SK-N-SH (cell line): Measurements from ENCODE around the gene LRFN3. TPM values are rescaled to one million over a fixed set of nuclear protein-coding genes. Genes with fewer than 3 reads are reported as not detected.

Source experiments
- CTCF ChIA-PET: fragments of 300-600, 350-600 bp; formaldehyde crosslinking; extraction: SDS; loops from one replicate; lab custom pipeline; 2021; lab: Yijun Ruan, JAX
- POLR2A ChIA-PET: fragments of 350-600 bp; sonication (Branson Sonifier 250); formaldehyde crosslinking; extraction: SDS; loops from one replicate; lab custom pipeline; 2020; ENCODE audit warnings: antibody characterized with exemption, inconsistent platforms; lab: Yijun Ruan, JAX
- DNase-seq: peaks from one replicate; pipeline ENCODE4 v3.0.0; 2012
- H2AFZ ChIP-seq: fragments of 200-600 bp; sonication (generic); 2 replicates; pipeline ENCODE4 v1.8.1; 2016; ENCODE audit warnings: antibody characterized with exemption, mild to moderate bottlenecking, low read depth
- H3F3A ChIP-seq: fragments of 200-600 bp; sonication (generic); replicated peaks from 2 replicates; pipeline ENCODE3; 2016; ENCODE audit warnings: antibody characterized with exemption, mild to moderate bottlenecking; ENCODE audit not compliant: insufficient read depth
- H3K27ac ChIP-seq, 2 experiments: fragments of 200-500 bp in 1 of 2; fragments of 200-600 bp in 1 of 2; sonication (Bioruptor generic) in 1 of 2; sonication (generic), shearing (Covaris generic) in 1 of 2; 2 replicates each; pipeline versions ENCODE4 v1.5.1 to v1.6.1; 2014 to 2016; ENCODE audit warnings: low read depth in 2 of 2, inconsistent platforms in 1 of 2, low read length in 1 of 2, mild to moderate bottlenecking in 1 of 2, mixed read lengths in 1 of 2
- H3K27me3 ChIP-seq: fragments of 200-600 bp; sonication (generic), shearing (Covaris generic); 2 replicates; pipeline ENCODE4 v1.6.1; 2016; ENCODE audit warnings: mixed run types; ENCODE audit not compliant: insufficient read depth
- H3K36me3 ChIP-seq, 2 experiments: fragments of 200-500 bp in 1 of 2; fragments of 200-600 bp in 1 of 2; sonication (Bioruptor generic) in 1 of 2; sonication (generic) in 1 of 2; replicated peaks in 1 of 2; 2 replicates each; pipeline versions ENCODE3 to v1.5.1; 2014 to 2016; ENCODE audit warnings: low read length in 1 of 2, mild to moderate bottlenecking in 1 of 2; ENCODE audit not compliant: insufficient read depth in 2 of 2, control insufficient read depth in 1 of 2
- H3K4me1 ChIP-seq, 2 experiments: fragments of 200-500 bp in 1 of 2; fragments of 200-600 bp in 1 of 2; sonication (Bioruptor generic) in 1 of 2; sonication (generic), shearing (Covaris generic) in 1 of 2; 2 replicates each; pipeline versions ENCODE4 v1.5.1 to v1.6.1; 2014 to 2016; ENCODE audit warnings: low read depth in 1 of 2, low read length in 1 of 2, mixed run types in 1 of 2; ENCODE audit not compliant: insufficient read depth in 2 of 2, control insufficient read depth in 1 of 2
- H3K4me2 ChIP-seq: fragments of 200-600 bp; sonication (generic), shearing (Covaris generic); 2 replicates; pipeline ENCODE4 v1.6.1; 2017; ENCODE audit warnings: mixed run types
- H3K4me3 ChIP-seq, 2 experiments: fragments of 200-500 bp in 1 of 2; fragments of 200-600 bp in 1 of 2; sonication (Bioruptor generic) in 1 of 2; sonication (generic), shearing (Covaris generic) in 1 of 2; 2 replicates each; pipeline versions ENCODE4 v1.5.1 to v1.8.1; 2014 to 2016; ENCODE audit warnings: low read depth in 2 of 2, inconsistent platforms in 1 of 2, low read length in 1 of 2, mild to moderate bottlenecking in 1 of 2, mixed read lengths in 1 of 2, moderate library complexity in 1 of 2
- H3K79me2 ChIP-seq: fragments of 200-600 bp; sonication (generic); 2 replicates; pipeline ENCODE4 v1.8.1; 2017; ENCODE audit warnings: mild to moderate bottlenecking; ENCODE audit not compliant: insufficient read depth
- H3K9ac ChIP-seq: fragments of 200-600 bp; sonication (generic); 2 replicates; pipeline ENCODE4 v1.6.1; 2017; ENCODE audit warnings: mixed run types
- H3K9me2 ChIP-seq: fragments of 200-600 bp; sonication (generic); 2 replicates; pipeline ENCODE4 v1.6.1; 2017; ENCODE audit warnings: mixed run types
- H3K9me3 ChIP-seq: fragments of 200-600 bp; sonication (generic); 2 replicates; pipeline ENCODE4 v1.6.1; 2017; ENCODE audit warnings: mixed run types, mild to moderate bottlenecking, moderate library complexity
- H4K20me1 ChIP-seq: fragments of 200-600 bp; sonication (generic); 2 replicates; pipeline ENCODE4 v1.6.1; 2017; ENCODE audit warnings: mild to moderate bottlenecking, mixed run types; ENCODE audit not compliant: insufficient read depth
- CTCF ChIP-seq: fragments of 200-600 bp; sonication (generic); IDR thresholded peaks from 2 replicates; pipeline ENCODE4 v1.6.1; 2017; ENCODE audit warnings: antibody characterized with exemption, mild to moderate bottlenecking, moderate library complexity
- GABPA ChIP-seq: IDR thresholded peaks from 2 replicates; pipeline ENCODE4 v1.4.0; 2012; ENCODE audit warnings: low read depth, mild to moderate bottlenecking
- IRF3 ChIP-seq: fragments of 150-350 bp; IDR thresholded peaks from 2 replicates; pipeline ENCODE4 v1.6.1; 2016; ENCODE audit warnings: mild to moderate bottlenecking, low read depth, low read length
- MEF2A ChIP-seq: IDR thresholded peaks from 2 replicates; pipeline ENCODE4 v1.4.0; 2012; ENCODE audit warnings: low read depth, borderline replicate concordance
- POLR2AphosphoS5 ChIP-seq: IDR thresholded peaks from 2 replicates; pipeline ENCODE4 v1.6.1; 2012; ENCODE audit warnings: low read depth, low read length
- RAD21 ChIP-seq: IDR thresholded peaks from 2 replicates; pipeline ENCODE4 v1.6.1; 2012; ENCODE audit warnings: mild to moderate bottlenecking, low read length
- RCOR1 ChIP-seq: fragments of 150-350 bp; IDR thresholded peaks from 2 replicates; pipeline ENCODE4 v1.6.1; 2017; ENCODE audit warnings: antibody characterized with exemption, low read length
- RXRA ChIP-seq: IDR thresholded peaks from 2 replicates; pipeline ENCODE4 v1.4.0; 2012; ENCODE audit warnings: low read depth, mild to moderate bottlenecking, borderline replicate concordance
- SMC3 ChIP-seq: IDR thresholded peaks from 2 replicates; pipeline ENCODE4 v1.6.1; 2012; ENCODE audit warnings: low read depth, low read length, improper control_type of control experiment
- TCF12 ChIP-seq: IDR thresholded peaks from 2 replicates; pipeline ENCODE4 v1.4.0; 2012
- YY1 ChIP-seq: IDR thresholded peaks from 2 replicates; pipeline ENCODE4 v1.4.0; 2012; ENCODE audit warnings: low read depth, mild to moderate bottlenecking
- WGBS: methylation state at CpG from one replicate; pipeline ENCODE4 v1.1.6; 2017; ENCODE audit warnings: low lambda C conversion rate; 5-methylcytosine and 5-hydroxymethylcytosine counted together
- polyA plus RNA-seq, 3 experiments: library from polyadenylated mRNA; depleted of rRNA; stranded (reverse); fragments of >200 nt; gene quantifications; 2 replicates each; pipeline ENCODE4 v1.2.3, GENCODE V29; 2012
- TF ChIP-seq, protein P1 (sequence below): IDR thresholded peaks from 2 replicates; pipeline ENCODE4 v1.4.0; 2012; ENCODE audit warnings: low read depth

Gene LRFN3
- polyA plus RNA-seq, 1 of the 3 experiments (the other 2 are of a cell fraction) = 5.4 TPM

DNA sequence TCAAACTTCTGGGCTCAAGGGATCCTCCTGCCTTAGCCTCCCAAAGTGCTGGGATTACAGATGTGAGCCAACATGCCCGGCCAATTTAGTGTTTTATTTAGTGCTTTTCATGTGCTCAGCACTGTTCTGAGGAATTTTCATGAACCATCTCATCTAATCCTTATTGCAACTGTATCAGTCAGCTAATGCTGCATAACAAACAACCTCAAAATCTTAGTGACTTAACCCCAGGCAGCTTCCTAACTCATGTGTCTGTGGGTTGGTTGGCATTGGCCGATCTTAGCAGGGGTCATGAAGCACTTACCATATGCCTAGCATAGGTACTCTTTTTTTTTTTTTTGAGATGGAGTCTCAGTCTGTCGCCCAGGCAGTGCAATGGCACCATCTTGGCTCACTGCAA, 52.6 kb downstream of the LRFN3 start:
- Histone ChIP-seq H3F3A (no peaks in the 10 kb centered on the region), H4K20me1 (no peaks in the 10 kb centered on the region), H3K27me3 (peaks cover 7% of the 10 kb centered on the region; the same call in 1 of the 2 replicates), H3K9me3 (no peaks in the 10 kb centered on the region), H3K9ac (no peak overlapping the region), H3K79me2 (no peaks in the 10 kb centered on the region), H3K27ac (no peak overlapping the region), H2AFZ (no peak overlapping the region), H3K4me1 (no peaks in the 10 kb centered on the region; a peak in 1 of 4 replicates), H3K4me2 (no peak overlapping the region), H3K36me3 (no peaks in the 10 kb centered on the region), H3K4me3 (no peak overlapping the region), H3K9me2 (no peaks in the 10 kb centered on the region)
- no peak for DNase-seq
- TF ChIP-seq RXRA = no peak
- TF ChIP-seq, protein P1, sequence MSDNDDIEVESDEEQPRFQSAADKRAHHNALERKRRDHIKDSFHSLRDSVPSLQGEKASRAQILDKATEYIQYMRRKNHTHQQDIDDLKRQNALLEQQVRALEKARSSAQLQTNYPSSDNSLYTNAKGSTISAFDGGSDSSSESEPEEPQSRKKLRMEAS = no peak
- no peak for TF ChIP-seq SMC3
- no peak for TF ChIP-seq RCOR1
- no peak for TF ChIP-seq IRF3
- no peak for TF ChIP-seq CTCF
- no peak for TF ChIP-seq POLR2AphosphoS5
- no peak for TF ChIP-seq TCF12
- TF ChIP-seq RAD21 = no peak
- TF ChIP-seq GABPA = no peak
- ChIA-PET CTCF (no interaction called here), POLR2A (no interaction called here)
- whole genome bisulfite sequencing = 50% methylated on average over 3 of the region's 3 CpGs

GRCh38 chr19:35990156-35990555, 54.0 kb downstream of the LRFN3 start:
- H3K79me2 ChIP-seq = peaks cover 1% of the 10 kb centered on the region; the same call in 1 of the 2 replicates
- no peaks in the 10 kb centered on the region for H3K9me3 ChIP-seq
- H2AFZ ChIP-seq = no peak overlapping the region
- DNase-seq = no peak
- H3K9ac ChIP-seq = no peak overlapping the region
- no peak overlapping the region for H3K4me2 ChIP-seq
- peaks cover 0 to 6% of the 10 kb centered on the region in 2 experiments; a peak in 1 of 4 replicates for H3K4me1 ChIP-seq
- no peak for TF ChIP-seq MEF2A
- TF ChIP-seq YY1 = no peak
- no peaks in the 10 kb centered on the region for H3F3A ChIP-seq
- ChIA-PET POLR2A (no interaction called here), CTCF (interaction anchor here (1.0 kb wide), 1 partner anchor 23 kb away, joined by 3 read pairs; no protein-coding TSS in a partner anchor)
- no peaks in the 10 kb centered on the region for H3K36me3 ChIP-seq
- no peaks in the 10 kb centered on the region for H4K20me1 ChIP-seq
- peaks cover 7% of the 10 kb centered on the region; the same call in 1 of the 2 replicates for H3K27me3 ChIP-seq
- H3K9me2 ChIP-seq = no peaks in the 10 kb centered on the region
- no peak overlapping the region for H3K4me3 ChIP-seq
- 72% methylated on average over 4 of the region's 4 CpGs for WGBS
- no peak overlapping the region for H3K27ac ChIP-seq
